Measurements from ENCODE around the gene DOCK2.
"Not testable (repeated sequence)": the region's sequence is repeated elsewhere in the genome, so short reads cannot be mapped to it uniquely, and the experiment has no call there.

The DOCK2 gene

DNA sequence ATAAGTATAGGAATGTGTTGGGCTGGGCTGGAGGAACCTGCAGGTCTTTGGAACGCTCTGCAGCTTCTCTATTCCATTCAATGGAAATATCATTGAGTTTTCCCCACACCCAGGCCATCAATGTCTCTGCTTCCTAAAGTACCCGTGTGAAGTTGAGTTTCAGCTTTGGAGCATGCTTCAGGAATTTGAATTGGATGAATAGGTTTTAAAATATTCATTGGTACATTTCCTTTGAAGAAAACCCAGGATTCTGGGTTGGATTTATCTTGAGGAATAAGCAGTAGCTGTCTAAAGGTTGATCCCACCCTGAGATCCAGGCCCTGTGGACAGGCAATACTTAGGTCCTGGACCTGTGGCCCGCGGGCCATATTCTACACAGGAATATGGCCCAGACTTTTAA, 306.0 kb downstream of the DOCK2 start:
- no peak for DNase-seq (ENCODE audit: low read depth)

DNA sequence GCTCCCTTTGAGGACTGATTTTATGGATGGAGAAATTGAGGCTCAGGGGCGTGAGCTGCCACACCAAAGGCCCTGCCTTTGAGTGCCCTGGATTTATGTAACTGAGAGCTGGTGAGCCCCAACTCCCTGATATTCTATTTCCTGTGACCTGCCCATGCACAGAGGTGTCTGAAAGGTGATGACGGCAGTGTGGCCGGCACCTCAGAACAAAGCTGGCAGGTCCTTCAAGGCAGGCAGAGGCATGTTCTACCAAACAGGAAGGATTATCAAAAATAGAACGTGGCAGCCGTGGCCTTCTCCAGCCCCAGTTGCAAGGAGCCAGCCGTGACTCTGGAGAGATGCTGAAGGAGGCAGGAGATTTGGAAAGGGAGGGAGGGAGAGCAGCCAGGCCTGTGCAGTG, 307.0 kb downstream of the DOCK2 start:
- no peak for DNase-seq (ENCODE audit: low read depth)

- no peak for DNase-seq (ENCODE audit: low read depth)
These were observed 308.0 kb downstream of the DOCK2 start for GRCh38 chr5:169944922-169945680.

DNA sequence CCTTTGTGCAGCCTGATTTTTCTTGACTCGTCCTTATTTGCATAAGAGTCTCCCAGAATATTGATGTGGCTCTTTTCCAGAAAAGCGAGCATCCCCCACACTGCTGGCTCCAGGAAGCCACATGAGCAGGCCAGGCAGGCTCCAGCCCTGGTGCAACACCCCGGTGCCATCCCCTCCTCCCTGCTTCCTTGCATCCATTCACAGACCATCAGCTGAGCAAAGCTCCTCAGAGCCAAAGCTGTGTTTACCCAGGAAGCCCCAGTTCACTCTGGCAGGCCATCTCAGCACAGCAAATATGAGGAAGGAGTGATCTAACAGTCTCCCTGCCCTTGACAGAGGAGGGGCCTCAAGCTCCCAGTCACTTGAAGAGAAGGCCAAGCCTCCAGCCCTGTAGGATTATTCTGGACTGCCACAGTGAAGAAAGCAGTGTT, 308.8 kb downstream of the DOCK2 start:
- no peak for DNase-seq (ENCODE audit: low read depth)

- no peak for DNase-seq (ENCODE audit: low read depth)
These were observed 309.7 kb downstream of the DOCK2 start for GRCh38 chr5:169946743-169947295.

GRCh38 chr5:169950333-169950732, 313.3 kb downstream of the DOCK2 start:
- no peak for DNase-seq (ENCODE audit: low read depth)

DNA sequence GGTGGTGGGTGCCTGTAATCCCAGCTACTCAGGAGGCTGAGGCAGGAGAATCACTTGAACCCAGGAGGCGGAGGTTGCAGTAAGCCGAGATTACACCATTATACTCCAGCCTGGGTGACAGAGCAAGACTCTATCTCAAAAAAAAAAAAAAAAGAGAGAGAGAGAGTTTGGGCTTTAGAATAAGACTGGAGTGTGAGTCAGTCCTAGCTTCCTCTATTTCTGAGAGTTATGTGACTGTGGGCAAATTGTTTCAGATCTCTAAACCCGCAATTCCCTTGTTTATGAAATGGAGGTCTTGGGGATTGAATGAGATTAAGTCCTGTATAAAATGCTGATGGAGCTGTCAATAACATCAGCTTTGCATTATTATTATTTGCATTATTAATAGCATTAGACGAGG, 316.1 kb downstream of the DOCK2 start:
- not testable (repeated sequence) for DNase-seq (ENCODE audit: low read depth)

DNA sequence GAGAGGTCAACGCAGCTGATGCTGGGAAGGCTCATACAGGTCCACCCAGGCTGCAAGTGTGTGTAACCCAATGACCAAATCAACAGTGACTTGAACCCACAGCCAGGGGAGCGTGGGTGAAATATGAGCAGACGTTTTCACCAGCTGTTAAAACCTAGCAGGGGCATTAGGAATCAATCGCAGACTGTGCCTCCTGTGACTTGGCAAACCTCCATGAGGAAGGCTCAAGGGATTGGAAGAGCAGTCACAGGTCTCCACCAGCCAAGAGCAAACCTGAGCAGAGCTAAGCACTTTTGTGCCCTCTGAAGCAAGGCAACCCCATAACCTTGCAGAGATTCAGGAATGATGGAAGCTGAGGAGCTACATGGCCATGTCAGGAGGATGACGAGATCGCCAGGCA, 317.7 kb downstream of the DOCK2 start:
- DNase-seq (ENCODE audit: low read depth), result no peak

- DNase-seq (ENCODE audit: low read depth), result no peak
These were observed 319.1 kb downstream of the DOCK2 start for GRCh38 chr5:169956126-169956525.

DNA sequence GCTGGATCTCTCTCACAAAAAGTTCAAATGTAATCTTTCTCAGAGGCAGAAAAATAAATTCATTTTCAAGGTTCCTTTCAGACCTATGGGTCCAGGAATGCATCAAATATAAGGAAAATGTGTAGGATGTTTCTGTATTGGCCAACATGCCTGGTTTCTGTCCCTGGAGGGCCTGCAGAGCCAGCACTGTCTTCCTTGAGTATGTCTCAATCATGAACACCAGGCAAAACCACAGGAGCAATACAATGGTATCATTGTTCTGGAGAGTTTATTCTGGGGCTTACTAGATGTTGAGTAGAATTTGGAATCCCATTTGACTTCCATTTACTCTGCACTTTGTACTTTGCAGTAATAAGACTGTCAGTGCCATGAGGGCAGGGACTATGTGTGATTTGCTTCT, 319.7 kb downstream of the DOCK2 start:
- no peak for DNase-seq (ENCODE audit: low read depth)

- no peak for DNase-seq (ENCODE audit: low read depth)
These were observed 321.2 kb downstream of the DOCK2 start for GRCh38 chr5:169958278-169958677.

DNA sequence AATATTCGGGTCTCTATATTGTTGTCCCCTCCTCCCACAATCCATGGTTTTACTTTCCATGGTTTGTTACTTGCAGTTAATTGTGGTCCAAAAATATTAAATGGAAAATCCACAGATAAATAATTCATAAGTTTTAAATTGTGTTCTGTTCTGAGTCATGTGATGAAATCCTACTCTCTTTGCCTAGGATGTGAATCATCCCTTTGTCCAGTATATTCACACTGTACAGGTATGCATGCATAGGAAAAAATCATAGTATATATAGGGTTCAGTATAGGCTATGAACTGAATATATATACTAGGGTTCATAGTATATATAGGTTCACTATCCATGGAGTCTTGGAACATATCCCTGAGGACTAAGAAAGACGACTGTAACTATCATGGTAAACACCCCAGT, 323.6 kb downstream of the DOCK2 start:
- DNase-seq (ENCODE audit: low read depth), result no peak

- no peak for DNase-seq (ENCODE audit: low read depth)
These were observed 327.2 kb downstream of the DOCK2 start for GRCh38 chr5:169964246-169964645.

GRCh38 chr5:169970339-169970738, 333.3 kb downstream of the DOCK2 start:
- no peak for DNase-seq (ENCODE audit: low read depth)

- no peak for DNase-seq (ENCODE audit: low read depth)
These were observed 334.1 kb downstream of the DOCK2 start for GRCh38 chr5:169970911-169971765.

DNA sequence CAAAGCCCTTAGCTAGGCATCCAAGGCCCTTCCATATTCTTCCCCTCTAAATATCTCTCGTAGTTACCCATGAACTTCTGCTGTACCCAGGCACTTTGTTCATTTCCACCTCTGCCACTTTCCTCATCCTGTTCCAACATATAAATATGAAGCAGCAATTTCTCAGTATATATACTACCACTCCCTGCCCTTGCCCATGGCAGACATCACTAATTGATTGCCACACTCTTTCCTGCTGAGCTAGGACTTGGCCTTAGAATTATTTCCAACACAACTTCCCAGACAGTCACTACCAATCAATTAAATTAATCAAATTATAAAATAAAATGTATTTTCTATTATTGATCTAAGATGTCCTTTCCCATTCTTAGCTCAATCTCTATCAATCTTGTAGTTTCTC, 334.7 kb downstream of the DOCK2 start:
- DNase-seq (ENCODE audit: low read depth), result no peak

GRCh38 chr5:169973056-169973455, 336.0 kb downstream of the DOCK2 start:
- DNase-seq (ENCODE audit: low read depth), result no peak

DNA sequence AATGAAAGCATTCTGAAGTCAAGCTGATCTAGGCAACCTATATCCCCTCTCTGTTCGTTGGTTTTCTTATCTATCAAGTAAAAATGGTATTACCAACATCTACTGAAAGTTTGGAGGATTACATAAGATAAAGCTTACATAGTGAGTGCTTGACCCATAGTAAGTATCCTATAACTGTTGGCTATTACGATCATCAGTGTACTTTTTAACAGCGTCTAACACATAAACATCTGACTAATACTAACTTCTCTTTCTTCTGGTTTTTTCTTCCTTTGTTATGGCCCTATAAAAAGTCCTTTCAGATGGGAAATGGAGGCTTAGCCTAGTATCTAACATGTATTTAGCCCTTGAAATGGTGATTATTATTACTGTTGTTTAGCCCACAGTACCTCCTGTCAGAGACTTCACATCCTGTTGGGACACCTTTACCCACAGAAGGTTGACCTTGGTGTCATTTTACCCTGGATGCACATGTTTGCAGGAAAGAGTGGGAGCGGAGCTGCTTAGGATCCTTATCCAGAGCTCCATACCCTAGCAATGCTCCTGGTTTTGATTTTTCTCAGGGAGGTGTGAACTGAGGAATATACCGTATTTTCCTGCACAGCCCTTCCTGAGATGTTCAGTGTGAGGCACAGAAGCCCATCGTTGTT, 337.2 kb downstream of the DOCK2 start:
- DNase-seq (ENCODE audit: low read depth), result no peak

GRCh38 chr5:169978714-169979113, 341.6 kb downstream of the DOCK2 start:
- DNase-seq (ENCODE audit: low read depth), result no peak

- DNase-seq (ENCODE audit: low read depth), result no peak
These were observed 342.8 kb downstream of the DOCK2 start for GRCh38 chr5:169979871-169980270.

GRCh38 chr5:169980418-169981053, 343.5 kb downstream of the DOCK2 start, which contains the start of gene INSYN2B:
INSYN2B (minus strand) TSS chr5:169980495; CDS start chr5:169883898, 96,597 bp downstream.
- no peak for DNase-seq (ENCODE audit: low read depth)

DNA sequence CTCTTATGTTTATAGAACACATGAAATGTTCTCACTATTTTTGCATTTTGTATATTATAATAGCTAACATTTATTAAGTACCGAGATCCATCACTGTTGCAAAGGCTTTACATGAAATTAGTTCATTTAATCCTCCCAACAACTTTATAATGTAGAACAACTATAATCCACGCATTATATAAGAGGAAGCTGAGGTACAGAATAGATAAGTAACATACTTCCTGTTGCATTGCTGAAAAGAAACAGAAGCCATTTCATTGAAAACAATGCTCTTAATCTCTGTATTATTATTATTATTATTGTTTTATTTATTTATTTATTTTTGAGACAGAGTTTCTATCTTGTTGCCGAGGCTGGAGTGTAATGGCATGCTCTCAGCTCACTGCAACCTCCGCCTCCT, 351.1 kb downstream of the DOCK2 start:
- DNase-seq (ENCODE audit: low read depth), result no peak
